Thoracic aorta (tissue), 2 donors: ENCODE results near the gene ABHD17C. TPM values are rescaled to one million over a fixed set of nuclear protein-coding genes. Genes with fewer than 3 reads are reported as not detected.
"Not testable (repeated sequence)": the region's sequence is repeated elsewhere in the genome, so short reads cannot be mapped to it uniquely, and the experiment has no call there.

Experiments
- ATAC-seq: fragments of 150-250 bp; one replicate; pipeline ENCODE4 v1.8.0; 2017; ENCODE audit warnings: low read depth; ENCODE audit not compliant: insufficient number of reproducible peaks, low FRiP score
- DNase-seq: peaks from one replicate; pipeline ENCODE4 v3.0.0-alpha.2; 2020; ENCODE audit warnings: low spot score
- H3K27ac ChIP-seq, 2 donors: fragments of 200-600 bp; sonication (generic); 1 replicate in 1 of 2; 2 replicates in 1 of 2; pipeline ENCODE4 v1.5.1; 2016; ENCODE audit warnings: mild to moderate bottlenecking in 2 of 2, moderate library complexity in 2 of 2
- H3K27me3 ChIP-seq: fragments of 200-600 bp; sonication (generic); replicated peaks from 2 replicates; pipeline ENCODE4 v1.6.0; 2016; ENCODE audit warnings: mild to moderate bottlenecking; ENCODE audit not compliant: insufficient read depth
- H3K36me3 ChIP-seq: fragments of 200-600 bp; sonication (generic); one replicate; pipeline ENCODE4 v1.5.1; 2016
- H3K4me1 ChIP-seq, 2 donors: fragments of 200-600 bp; sonication (generic); 1 replicate in 1 of 2; 2 replicates in 1 of 2; pipeline versions ENCODE4 v1.5.1 to v1.6.0; 2016; ENCODE audit warnings: low read depth in 2 of 2, mild to moderate bottlenecking in 1 of 2; ENCODE audit not compliant: control insufficient read depth in 1 of 2
- H3K4me3 ChIP-seq: fragments of 200-600 bp; sonication (generic); 2 replicates; pipeline ENCODE4 v1.5.1; 2016; ENCODE audit warnings: mild to moderate bottlenecking
- H3K9me3 ChIP-seq: fragments of 200-600 bp; sonication (generic); 2 replicates; pipeline ENCODE4 v1.5.1; 2016
- total RNA-seq, 2 donors: library from RNA; depleted of rRNA; stranded (reverse); fragments of >200 nt; gene quantifications; one replicate each; pipeline versions ENCODE4 v1.1.0 to v1.2.3, GENCODE V29; 2016
- TF ChIP-seq, protein P1 (sequence below): fragments of 200-600 bp; sonication (generic); IDR thresholded peaks from one replicate; pipeline ENCODE4 v1.5.1; 2019; ENCODE audit warnings: antibody characterized with exemption

ABHD17C gene
- 1 to 10 TPM; 1.6 to 3.0 TPM for total RNA-seq

GRCh38 chr15:80695099-80695910 lies at the start of gene ABHD17C:
ABHD17C (plus strand) TSS chr15:80695310; CDS start chr15:80695430, 120 bp downstream.
- no peaks in the 10 kb centered on the region for H3K9me3 ChIP-seq
- no peak for DNase-seq
- peak within 1 kb of the TSS; percentile 79 to 87 for H3K27ac ChIP-seq
- H3K4me3 ChIP-seq: peak within 1 kb of the TSS; percentile 95
- H3K27me3 ChIP-seq: no peaks in the 10 kb centered on the region
- peak; percentile 46 for ATAC-seq
- TF ChIP-seq, protein P1, sequence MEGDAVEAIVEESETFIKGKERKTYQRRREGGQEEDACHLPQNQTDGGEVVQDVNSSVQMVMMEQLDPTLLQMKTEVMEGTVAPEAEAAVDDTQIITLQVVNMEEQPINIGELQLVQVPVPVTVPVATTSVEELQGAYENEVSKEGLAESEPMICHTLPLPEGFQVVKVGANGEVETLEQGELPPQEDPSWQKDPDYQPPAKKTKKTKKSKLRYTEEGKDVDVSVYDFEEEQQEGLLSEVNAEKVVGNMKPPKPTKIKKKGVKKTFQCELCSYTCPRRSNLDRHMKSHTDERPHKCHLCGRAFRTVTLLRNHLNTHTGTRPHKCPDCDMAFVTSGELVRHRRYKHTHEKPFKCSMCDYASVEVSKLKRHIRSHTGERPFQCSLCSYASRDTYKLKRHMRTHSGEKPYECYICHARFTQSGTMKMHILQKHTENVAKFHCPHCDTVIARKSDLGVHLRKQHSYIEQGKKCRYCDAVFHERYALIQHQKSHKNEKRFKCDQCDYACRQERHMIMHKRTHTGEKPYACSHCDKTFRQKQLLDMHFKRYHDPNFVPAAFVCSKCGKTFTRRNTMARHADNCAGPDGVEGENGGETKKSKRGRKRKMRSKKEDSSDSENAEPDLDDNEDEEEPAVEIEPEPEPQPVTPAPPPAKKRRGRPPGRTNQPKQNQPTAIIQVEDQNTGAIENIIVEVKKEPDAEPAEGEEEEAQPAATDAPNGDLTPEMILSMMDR: no peak
- no peaks in the 10 kb centered on the region for H3K36me3 ChIP-seq
- H3K4me1 ChIP-seq: peaks cover 0 to 27% of the 10 kb centered on the region in 2 donors

GRCh38 chr15:80645494-80646065 lies 49.5 kb upstream of the ABHD17C start:
- Histone ChIP-seq H3K36me3 (no peaks in the 10 kb centered on the region), H3K27me3 (no peaks in the 10 kb centered on the region), H3K4me3 (no peak overlapping the region), H3K4me1 (no peaks in the 10 kb centered on the region), H3K27ac (no peak overlapping the region), H3K9me3 (peaks cover 3% of the 10 kb centered on the region)
- TF ChIP-seq, protein P1: no peak
- ATAC-seq: no peak
- DNase-seq: no peak

GRCh38 chr15:80647424-80647823 lies 47.7 kb upstream of the ABHD17C start:
- H3K36me3 ChIP-seq, H3K27ac ChIP-seq, H3K4me1 ChIP-seq, H3K4me3 ChIP-seq, DNase-seq, ATAC-seq, H3K27me3 ChIP-seq, H3K9me3 ChIP-seq: not testable (repeated sequence)

DNA sequence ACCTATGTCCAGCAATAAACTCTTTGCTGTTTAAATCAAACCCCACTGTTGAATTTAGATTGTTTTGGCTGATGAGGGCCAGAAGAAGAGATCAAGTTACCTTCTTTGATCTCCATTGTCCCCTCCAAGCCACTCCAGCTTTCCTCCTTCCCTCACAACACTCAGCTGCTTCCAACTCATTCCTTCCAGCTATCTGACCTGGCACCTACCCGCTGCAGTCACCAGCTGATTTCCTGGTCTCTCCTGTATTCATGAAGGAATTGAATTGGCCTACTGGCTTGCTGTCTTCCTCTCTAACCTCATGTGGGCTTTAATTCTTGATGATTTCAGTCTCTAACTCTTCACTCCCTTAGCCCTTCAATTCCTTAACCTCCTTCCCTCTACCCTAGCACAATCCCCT lies 40.8 kb upstream of the ABHD17C start:
- H3K4me1 ChIP-seq: no peaks in the 10 kb centered on the region
- no peaks in the 10 kb centered on the region for H3K36me3 ChIP-seq
- no peak for DNase-seq
- TF ChIP-seq, protein P1: no peak
- peaks cover 10% of the 10 kb centered on the region for H3K9me3 ChIP-seq
- H3K27ac ChIP-seq: no peak overlapping the region
- no peak for ATAC-seq
- H3K4me3 ChIP-seq: no peak overlapping the region
- no peaks in the 10 kb centered on the region for H3K27me3 ChIP-seq

DNA sequence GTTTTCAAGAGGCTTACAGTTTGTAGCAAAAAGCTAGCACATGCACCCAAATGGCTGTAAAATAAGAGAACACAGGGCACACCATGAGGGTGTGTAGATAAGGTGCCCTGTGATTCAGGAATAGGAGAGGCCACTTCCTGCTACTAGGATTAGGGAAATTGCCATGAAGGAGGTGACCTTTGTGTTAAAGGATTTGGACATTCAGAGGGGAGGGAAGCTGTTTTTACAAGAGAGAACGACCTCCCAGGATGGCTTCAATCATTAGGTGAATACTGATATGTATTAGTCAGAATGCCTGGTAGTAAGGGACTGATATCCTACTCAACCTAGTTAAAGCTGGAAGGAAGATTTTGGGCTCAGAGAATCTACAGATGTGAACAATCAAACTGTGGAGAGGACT lies 35.7 kb upstream of the ABHD17C start:
- Histone ChIP-seq H3K27me3 (no peaks in the 10 kb centered on the region), H3K9me3 (no peaks in the 10 kb centered on the region), H3K4me3 (no peak overlapping the region), H3K36me3 (no peaks in the 10 kb centered on the region), H3K4me1 (no peaks in the 10 kb centered on the region), H3K27ac (no peak overlapping the region)
- ATAC-seq (no peak), DNase-seq (no peak)
- TF ChIP-seq, protein P1: no peak
